ENCODE data around the gene ATXN1. TPM values are rescaled to one million over a fixed set of nuclear protein-coding genes. Genes with fewer than 3 reads are reported as not detected.
"Not testable (repeated sequence)": the region's sequence is repeated elsewhere in the genome, so short reads cannot be mapped to it uniquely, and the experiment has no call there.

The ATXN1 gene
- total RNA-seq, 1 experiment from 2014 or later: 7.6 TPM

DNA sequence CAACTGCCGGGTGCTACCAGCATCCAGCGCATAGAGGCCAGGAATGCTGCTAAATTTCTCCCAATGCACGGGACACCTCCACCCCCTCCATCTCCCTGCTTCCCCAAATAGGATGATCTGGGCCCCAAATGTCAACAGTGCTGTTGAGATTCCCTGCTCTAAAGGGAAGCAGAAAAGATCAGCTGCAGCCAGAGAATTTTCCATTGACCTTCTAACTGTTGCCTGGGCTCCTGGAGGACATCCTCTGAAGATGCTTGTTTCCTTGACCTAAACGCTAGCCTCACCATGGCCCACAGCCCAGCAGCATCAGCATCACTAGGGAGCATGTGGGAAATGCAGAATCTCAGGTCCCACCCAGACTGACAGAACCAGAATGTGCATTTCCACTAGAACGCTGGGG is 361.6 kb downstream of the ATXN1 start:
- H3K27me3 ChIP-seq (ENCODE audit: control insufficient read depth, insufficient read depth, low read length): no peaks in the 10 kb centered on the region
- no peaks in the 10 kb centered on the region for H3K36me3 ChIP-seq (replicated peaks; ENCODE audit: control insufficient read depth, insufficient read depth, low read length)
- no peak overlapping the region for H3K4me3 ChIP-seq (ENCODE audit: insufficient read depth, low read depth, low read length)
- no peak for DNase-seq

DNA sequence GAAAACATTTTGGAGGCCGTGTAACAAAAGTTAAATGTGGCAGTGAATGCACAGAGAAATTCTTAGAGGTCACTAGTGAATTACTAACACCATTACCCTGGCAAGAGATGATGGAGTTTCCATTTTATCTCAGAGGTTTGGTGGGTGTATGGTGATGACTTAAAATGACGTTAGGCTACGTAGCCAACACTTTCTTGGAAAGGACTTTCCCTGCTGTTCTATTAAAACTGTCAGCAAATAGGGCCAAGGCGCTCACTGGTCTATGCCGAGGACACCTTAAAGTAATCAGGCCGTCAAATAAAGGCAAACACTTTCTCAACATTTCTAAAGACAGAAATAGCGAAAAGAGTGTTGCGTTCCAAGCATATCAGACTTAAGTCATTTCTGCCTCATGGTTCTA is 362.1 kb downstream of the ATXN1 start:
- H3K27me3 ChIP-seq (ENCODE audit: control insufficient read depth, insufficient read depth, low read length): no peaks in the 10 kb centered on the region
- DNase-seq: no peak
- H3K36me3 ChIP-seq (replicated peaks; ENCODE audit: control insufficient read depth, insufficient read depth, low read length): no peaks in the 10 kb centered on the region
- H3K4me3 ChIP-seq (ENCODE audit: insufficient read depth, low read depth, low read length): no peak overlapping the region

DNA sequence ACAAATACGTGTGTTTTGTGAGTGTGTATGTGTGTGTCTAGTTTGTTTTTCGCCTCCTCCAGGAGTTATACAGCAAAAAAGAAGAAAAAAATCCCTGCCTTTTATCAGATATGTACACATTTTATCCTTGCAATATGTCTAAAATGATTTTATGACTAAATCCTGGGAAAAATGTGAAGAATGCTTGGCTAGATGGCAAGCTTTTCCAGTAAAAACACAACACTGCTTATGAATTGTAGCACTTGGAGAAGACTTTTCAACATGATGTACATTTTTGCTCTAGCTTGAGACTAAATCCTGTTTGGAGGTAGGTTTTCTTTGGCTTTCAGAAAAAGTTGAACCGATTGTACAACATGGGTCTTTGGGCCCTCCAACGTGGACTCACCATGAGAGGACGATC is 362.7 kb downstream of the ATXN1 start:
- Histone ChIP-seq H3K27me3 (ENCODE audit: control insufficient read depth, insufficient read depth, low read length) (no peaks in the 10 kb centered on the region), H3K4me3 (ENCODE audit: insufficient read depth, low read depth, low read length) (no peak overlapping the region), H3K36me3 (replicated peaks; ENCODE audit: control insufficient read depth, insufficient read depth, low read length) (no peaks in the 10 kb centered on the region)
- no peak for DNase-seq

DNA sequence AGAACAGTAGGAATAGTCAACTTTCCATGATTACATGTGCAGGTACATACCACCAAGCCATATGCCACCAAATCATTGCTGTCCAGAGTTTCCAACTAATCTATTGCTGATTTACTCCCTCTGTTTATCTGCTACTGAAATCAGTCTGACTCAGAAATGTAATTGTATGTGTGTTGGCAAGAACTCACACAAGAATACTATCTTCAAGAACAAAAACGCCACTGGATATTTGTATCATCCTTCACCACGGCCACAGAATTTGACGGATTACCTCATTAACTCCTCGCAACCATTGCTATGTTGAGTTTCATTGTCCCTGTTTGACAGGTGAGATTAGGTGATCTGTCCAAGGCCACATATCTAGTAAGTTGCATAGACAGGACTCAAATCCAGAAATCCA is 363.6 kb downstream of the ATXN1 start:
- H3K36me3 ChIP-seq (replicated peaks; ENCODE audit: control insufficient read depth, insufficient read depth, low read length): no peaks in the 10 kb centered on the region
- H3K4me3 ChIP-seq (ENCODE audit: insufficient read depth, low read depth, low read length): no peak overlapping the region
- no peaks in the 10 kb centered on the region for H3K27me3 ChIP-seq (ENCODE audit: control insufficient read depth, insufficient read depth, low read length)
- no peak for DNase-seq

DNA sequence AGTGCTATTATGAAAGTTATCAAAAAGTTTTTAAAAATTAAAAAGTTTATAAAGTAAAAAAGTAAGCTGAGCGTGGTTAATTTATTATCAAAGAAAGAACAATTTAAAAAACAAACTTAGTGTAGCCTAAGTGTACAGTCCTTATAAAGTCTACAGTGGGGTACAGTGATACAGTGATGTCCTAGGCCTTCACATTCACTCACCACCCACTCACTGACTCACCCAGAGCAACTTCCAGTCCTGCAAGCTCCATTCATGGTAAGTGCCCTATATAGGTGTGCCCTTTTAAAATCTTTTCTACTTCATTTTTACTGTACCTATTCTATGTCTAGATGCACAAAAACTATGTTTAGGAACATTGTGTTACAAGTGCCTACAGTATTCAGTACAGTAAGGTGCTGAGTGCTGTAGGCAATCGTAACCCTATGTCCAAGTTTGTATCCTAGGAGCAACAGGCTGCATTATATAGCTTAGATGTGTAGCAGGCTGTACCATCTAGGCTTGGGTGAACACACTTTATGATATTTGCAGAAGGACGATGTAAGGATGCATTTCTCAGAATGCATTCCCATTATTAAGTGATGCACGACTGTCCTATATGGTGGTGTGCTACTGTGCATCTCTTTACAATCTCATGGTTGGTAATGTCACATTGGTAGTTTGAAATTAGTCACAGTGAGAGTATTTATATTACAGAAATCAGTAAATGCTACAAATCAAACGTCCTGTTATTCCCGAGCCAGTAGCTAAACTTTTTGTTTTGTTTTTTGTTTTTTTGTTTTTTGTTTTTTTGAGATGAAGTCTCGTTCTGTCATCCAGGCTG is 364.6 kb downstream of the ATXN1 start:
- Histone ChIP-seq H3K27me3 (ENCODE audit: control insufficient read depth, insufficient read depth, low read length) (no peaks in the 10 kb centered on the region), H3K36me3 (replicated peaks; ENCODE audit: control insufficient read depth, insufficient read depth, low read length) (no peaks in the 10 kb centered on the region), H3K4me3 (ENCODE audit: insufficient read depth, low read depth, low read length) (no peak overlapping the region)
- no peak for DNase-seq

DNA sequence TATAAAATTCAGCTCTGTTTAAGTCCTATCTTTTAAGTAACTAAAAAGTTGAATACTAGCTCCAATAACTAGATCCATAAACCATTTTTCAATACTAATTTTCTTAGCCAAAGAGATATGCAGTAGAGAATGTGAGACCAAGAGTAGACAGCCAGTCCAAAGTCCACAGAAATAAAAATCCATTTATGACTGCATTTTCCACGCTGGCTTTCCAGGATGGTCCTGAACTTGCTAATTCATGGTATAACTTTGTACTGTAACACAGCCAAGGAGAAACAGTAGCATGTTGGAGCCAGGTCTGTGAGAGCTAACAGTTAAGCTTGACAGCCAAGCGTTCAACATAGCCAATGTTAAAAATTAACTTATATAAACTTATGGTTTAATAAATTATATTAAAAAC is 366.6 kb downstream of the ATXN1 start:
- DNase-seq: no peak
- H3K36me3 ChIP-seq (replicated peaks; ENCODE audit: control insufficient read depth, insufficient read depth, low read length): no peaks in the 10 kb centered on the region

DNA sequence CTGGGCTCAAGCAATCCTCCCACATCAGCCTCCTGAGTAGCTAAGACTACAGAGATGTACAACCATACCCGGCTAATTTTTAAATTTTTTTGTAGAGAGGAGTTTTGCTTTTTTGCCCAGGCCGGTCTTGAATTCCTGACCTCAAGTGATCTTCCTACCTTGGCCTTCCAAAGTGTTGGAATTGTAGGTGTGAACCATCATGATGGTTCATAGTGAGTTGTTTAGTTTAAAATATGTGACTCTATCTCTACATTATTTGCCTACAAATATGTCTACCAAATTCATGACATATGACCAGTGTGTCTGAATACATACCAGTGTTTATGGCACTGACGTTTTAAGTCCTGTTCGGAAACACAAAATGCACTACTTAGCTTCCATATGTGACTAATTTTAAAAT is 367.9 kb downstream of the ATXN1 start:
- no peak for DNase-seq
- Histone ChIP-seq H3K36me3 (replicated peaks; ENCODE audit: control insufficient read depth, insufficient read depth, low read length) (no peaks in the 10 kb centered on the region), H3K27me3 (ENCODE audit: control insufficient read depth, insufficient read depth, low read length) (no peaks in the 10 kb centered on the region), H3K4me3 (ENCODE audit: insufficient read depth, low read depth, low read length) (no peak overlapping the region)

More for the DNA sequence above, 366.6 kb downstream of the ATXN1 start:
- Histone ChIP-seq H3K4me3 (ENCODE audit: insufficient read depth, low read depth, low read length) (no peak overlapping the region), H3K27me3 (ENCODE audit: control insufficient read depth, insufficient read depth, low read length) (no peaks in the 10 kb centered on the region)

DNA sequence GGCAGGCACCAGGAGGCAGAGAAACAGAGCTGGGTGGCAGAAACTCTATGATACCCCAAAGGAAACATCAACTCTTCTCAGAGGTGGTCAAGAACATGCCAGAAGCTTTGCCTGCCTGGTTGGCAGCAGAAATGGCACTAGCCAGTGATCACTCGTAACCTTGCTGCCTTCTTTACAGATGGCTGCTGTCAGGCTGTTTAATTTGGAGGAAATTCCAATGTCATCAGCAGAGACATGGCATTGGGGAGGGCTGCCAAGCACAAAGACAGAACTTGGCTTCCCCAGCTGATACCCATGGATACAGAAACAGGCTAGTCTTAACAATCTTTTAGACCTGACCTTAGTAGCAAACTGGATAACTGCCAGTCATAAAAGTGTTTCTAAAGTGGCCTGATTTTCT is 369.2 kb downstream of the ATXN1 start:
- H3K36me3 ChIP-seq (replicated peaks; ENCODE audit: control insufficient read depth, insufficient read depth, low read length): no peaks in the 10 kb centered on the region
- DNase-seq: no peak
- H3K27me3 ChIP-seq (ENCODE audit: control insufficient read depth, insufficient read depth, low read length): no peaks in the 10 kb centered on the region
- no peak overlapping the region for H3K4me3 ChIP-seq (ENCODE audit: insufficient read depth, low read depth, low read length)

DNA sequence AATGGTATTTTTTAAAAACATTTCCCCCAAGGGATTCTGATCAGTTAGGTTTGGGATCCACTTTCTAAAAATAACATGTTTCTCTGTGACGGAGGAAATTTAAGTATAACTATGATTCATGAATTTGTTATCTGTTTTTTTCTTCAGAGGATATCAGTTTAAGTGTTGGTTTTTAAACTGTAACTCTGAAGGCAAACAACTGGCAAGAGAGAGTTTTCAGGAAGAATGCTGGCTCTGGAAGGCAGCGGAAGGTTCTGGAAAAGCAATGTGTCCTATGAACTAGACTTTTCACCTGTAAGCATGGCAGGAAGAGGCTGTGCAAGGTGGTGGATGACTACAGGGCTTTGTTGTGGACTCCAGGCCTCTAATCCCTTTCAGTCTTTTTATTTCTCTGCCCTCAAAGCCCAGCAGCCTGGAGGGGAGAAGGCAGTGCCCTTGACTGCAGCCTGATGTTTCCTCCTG is 369.8 kb downstream of the ATXN1 start:
- no peak overlapping the region for H3K4me3 ChIP-seq (ENCODE audit: insufficient read depth, low read depth, low read length)
- no peak for DNase-seq
- H3K36me3 ChIP-seq (replicated peaks; ENCODE audit: control insufficient read depth, insufficient read depth, low read length): no peaks in the 10 kb centered on the region
- H3K27me3 ChIP-seq (ENCODE audit: control insufficient read depth, insufficient read depth, low read length): no peaks in the 10 kb centered on the region

DNA sequence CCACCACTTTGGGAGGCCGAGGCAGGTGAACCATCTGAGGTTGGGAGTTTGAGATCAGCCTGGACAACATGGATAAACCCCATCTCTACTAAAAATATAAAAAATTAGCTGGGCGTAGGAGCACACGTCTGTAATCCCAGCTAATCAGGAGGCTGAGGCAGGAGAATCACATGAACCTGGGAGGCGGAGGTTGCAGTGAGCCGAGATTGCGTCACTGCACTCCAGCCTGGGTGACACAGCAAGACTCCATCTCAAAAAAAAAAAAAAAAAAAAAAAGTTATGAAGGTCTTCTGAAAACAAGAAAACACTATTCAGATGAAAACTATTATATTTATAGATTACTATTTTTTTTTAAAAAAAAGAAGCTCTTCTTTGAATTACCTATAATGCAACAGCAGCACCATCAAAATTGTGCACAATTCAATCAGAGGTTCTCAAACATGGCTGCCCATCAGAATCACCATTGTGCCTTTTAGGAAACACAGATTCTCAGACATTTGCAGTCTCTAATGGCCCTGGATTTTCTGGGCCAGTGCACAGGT is 370.3 kb downstream of the ATXN1 start:
- not testable (repeated sequence) for H3K36me3 ChIP-seq (replicated peaks; ENCODE audit: control insufficient read depth, insufficient read depth, low read length); H3K27me3 ChIP-seq (ENCODE audit: control insufficient read depth, insufficient read depth, low read length); H3K4me3 ChIP-seq (ENCODE audit: insufficient read depth, low read depth, low read length)

DNA sequence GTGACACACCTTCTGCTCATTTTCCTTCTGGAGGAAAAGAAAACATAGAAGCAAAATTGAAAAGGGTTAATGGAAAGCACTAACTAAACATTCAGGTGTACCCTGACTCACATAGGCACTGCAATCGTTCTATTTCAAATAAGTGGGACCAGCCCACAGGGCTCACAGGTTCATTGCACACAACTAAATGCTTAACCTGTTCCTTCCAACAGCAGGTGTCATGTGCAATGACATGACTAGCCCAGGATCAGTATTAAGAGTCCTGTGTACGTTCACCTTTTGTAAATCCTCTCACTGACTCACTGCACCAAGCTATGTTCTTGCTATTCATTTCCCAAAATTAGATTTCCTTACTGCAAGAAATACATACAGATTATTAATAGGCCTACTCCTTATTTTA is 371.6 kb downstream of the ATXN1 start:
- Histone ChIP-seq H3K27me3 (ENCODE audit: control insufficient read depth, insufficient read depth, low read length) (no peaks in the 10 kb centered on the region), H3K36me3 (replicated peaks; ENCODE audit: control insufficient read depth, insufficient read depth, low read length) (no peaks in the 10 kb centered on the region), H3K4me3 (ENCODE audit: insufficient read depth, low read depth, low read length) (no peak overlapping the region)
- DNase-seq: no peak

More for the DNA sequence above, 370.3 kb downstream of the ATXN1 start:
- DNase-seq: not testable (repeated sequence)

DNA sequence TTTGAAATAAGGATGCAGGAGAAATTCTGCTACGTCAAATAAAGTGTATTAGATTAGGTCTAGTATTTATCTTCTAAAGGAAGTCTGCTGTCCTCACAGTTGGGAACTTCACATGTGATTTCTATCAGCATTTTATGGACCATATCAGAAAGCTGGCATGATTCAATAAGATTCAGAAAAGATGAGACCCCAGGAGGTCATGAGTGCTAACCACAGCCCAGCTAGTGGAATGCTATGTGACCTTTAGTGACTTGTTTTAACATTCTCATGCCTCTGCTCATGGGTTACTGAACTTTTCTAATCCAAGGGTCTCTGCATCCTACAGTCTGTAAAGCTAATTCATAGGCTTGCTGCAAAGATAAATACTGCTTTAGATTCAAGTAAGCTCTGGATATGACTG is 372.8 kb downstream of the ATXN1 start:
- Histone ChIP-seq H3K27me3 (ENCODE audit: control insufficient read depth, insufficient read depth, low read length) (no peaks in the 10 kb centered on the region), H3K36me3 (replicated peaks; ENCODE audit: control insufficient read depth, insufficient read depth, low read length) (no peaks in the 10 kb centered on the region), H3K4me3 (ENCODE audit: insufficient read depth, low read depth, low read length) (no peak overlapping the region)
- DNase-seq: no peak

DNA sequence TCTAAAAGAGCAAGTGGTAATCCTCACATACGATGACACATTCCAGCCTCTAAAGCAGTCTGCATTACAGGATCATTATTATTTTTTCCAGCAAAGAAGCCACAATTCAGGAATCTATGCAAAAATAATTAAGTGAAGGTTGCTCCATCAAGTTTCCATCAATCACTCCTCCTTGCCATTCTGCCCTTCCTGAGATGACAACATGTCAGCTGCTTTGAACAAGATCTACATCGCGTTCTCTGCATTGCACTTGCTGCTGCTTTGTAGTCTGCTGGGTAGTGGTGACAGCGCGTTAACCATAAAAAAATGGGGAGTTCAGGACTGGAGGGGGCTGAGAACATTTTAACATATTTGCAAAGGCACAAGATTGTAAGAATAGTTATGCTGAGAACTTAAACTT is 375.2 kb downstream of the ATXN1 start:
- no peaks in the 10 kb centered on the region for H3K36me3 ChIP-seq (replicated peaks; ENCODE audit: control insufficient read depth, insufficient read depth, low read length)
- H3K4me3 ChIP-seq (ENCODE audit: insufficient read depth, low read depth, low read length): no peak overlapping the region
- H3K27me3 ChIP-seq (ENCODE audit: control insufficient read depth, insufficient read depth, low read length): no peaks in the 10 kb centered on the region
- no peak for DNase-seq

DNA sequence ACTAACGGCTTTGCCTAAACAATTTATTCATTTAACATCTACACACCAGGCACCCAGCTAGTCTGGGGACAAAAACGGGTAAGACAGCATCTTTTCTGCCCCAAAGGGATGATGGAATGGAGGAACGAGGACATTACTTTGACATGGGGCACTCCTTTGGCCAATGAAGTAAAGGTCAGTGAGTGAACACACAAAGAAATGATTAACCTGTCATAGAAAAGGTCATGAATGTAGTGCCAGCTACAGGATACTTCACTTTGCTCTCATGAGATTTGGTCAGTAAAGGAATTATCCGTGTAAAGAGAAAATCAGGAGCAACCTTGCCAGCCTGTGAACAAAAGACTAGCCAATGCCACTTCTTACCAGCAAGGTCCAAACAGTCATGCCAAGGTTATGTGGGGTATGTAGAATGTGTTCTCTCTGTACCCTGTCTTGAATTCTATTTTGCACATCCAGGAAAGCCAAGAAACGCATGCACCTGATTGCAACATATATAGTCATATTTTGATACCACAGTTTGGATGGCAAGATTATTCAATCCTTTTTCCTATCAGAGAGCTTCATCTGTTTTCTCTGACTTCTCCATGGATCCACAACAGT is 377.6 kb downstream of the ATXN1 start:
- H3K36me3 ChIP-seq (replicated peaks; ENCODE audit: control insufficient read depth, insufficient read depth, low read length): no peaks in the 10 kb centered on the region
- DNase-seq: no peak
- no peak overlapping the region for H3K4me3 ChIP-seq (ENCODE audit: insufficient read depth, low read depth, low read length)
- H3K27me3 ChIP-seq (ENCODE audit: control insufficient read depth, insufficient read depth, low read length): no peaks in the 10 kb centered on the region

DNA sequence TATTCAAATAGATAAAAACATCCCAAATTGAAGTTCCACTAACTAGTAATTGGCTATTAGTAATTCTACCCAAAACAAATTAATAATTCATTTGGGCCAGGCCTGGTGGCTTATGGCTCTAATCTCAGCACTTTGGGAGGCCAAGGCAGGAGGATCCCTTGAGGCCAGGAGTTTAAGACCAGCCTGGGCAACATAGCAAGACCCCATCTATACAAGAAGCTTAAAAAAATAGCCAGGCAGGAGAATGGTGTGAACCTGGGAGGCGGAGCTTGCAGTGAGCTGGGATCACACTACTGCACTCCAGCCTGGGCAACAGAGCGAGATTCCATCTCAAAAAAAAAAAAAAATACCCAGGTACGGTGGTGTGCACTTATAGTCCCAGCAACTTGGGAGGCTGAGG is 379.3 kb downstream of the ATXN1 start:
- not testable (repeated sequence) for H3K36me3 ChIP-seq (replicated peaks; ENCODE audit: control insufficient read depth, insufficient read depth, low read length); DNase-seq; H3K27me3 ChIP-seq (ENCODE audit: control insufficient read depth, insufficient read depth, low read length); H3K4me3 ChIP-seq (ENCODE audit: insufficient read depth, low read depth, low read length)
